NCI-H2196 (cell line): Measurements from ENCODE around the gene ARTN.
A peak's percentile ranks its signal among the peaks of the same experiment; 100 is the strongest.

Experiments
- DNase-seq: peaks from one replicate; lab custom pipeline; 2025; ENCODE audit not compliant: unreplicated experiment; lab: John Stamatoyannopoulos, UW

ARTN gene

DNA sequence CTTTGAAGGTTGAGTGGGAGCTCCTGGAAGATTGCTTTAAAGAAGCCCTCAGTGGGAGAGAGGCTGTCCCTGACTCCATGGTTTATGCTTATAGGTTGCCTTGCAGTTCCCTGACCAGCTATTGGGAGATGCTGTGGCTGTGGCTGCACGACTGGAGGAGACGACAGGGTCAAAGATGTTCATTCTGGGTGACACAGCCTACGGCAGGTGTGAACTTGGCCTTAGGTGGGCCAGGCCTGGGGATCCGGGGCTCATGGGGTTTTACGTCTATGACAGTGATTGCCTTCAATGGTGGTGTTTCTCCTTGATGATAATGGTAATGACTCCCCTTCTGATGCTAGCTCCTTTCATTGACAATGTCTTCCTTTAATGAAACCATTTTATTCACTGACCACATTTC is 36.9 kb downstream of the ARTN start:
- DNase-seq: no peak

DNA sequence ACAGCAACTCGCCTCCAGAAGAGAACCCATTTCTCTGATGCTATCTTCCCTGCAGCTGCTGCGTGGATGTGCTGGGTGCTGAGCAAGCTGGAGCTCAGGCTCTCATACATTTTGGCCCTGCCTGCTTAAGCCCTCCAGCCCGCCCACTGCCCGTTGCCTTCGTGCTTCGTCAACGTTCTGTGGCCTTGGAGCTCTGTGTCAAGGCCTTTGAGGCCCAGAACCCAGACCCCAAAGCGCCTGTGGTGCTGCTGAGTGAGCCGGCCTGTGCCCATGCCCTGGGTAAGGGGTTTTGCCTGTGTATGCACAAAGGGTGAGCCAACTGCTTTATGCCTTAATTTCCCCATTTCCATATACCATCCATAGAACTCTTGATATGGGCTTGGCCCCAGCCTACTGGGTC is 37.3 kb downstream of the ARTN start:
- DNase-seq: no peak

GRCh38 chr1:43971336-43971980 is 37.9 kb downstream of the ARTN start:
- DNase-seq: no peak

DNA sequence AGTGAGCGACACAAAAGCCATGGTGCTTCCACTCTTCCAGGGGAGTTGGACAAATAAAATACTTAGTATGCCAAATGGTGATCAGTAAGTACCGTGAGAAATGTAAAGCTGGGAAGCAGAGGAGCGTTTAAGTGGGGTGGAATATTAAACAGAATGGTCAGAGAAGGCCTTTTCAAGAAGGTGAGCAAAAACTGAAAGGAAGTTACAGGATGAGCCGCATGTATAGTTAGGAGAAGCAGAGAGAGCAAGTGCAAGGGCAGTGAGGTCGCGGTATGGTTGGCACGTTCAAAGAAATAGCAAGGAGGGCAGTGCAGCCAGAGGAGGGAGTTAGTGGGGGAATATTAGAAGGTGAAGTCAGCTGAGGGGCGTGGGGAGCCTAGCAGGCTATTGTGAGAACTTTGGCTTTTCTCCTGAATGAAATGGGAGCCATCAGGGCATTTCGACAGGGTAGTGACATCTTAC is 40.4 kb downstream of the ARTN start:
- DNase-seq: no peak

DNA sequence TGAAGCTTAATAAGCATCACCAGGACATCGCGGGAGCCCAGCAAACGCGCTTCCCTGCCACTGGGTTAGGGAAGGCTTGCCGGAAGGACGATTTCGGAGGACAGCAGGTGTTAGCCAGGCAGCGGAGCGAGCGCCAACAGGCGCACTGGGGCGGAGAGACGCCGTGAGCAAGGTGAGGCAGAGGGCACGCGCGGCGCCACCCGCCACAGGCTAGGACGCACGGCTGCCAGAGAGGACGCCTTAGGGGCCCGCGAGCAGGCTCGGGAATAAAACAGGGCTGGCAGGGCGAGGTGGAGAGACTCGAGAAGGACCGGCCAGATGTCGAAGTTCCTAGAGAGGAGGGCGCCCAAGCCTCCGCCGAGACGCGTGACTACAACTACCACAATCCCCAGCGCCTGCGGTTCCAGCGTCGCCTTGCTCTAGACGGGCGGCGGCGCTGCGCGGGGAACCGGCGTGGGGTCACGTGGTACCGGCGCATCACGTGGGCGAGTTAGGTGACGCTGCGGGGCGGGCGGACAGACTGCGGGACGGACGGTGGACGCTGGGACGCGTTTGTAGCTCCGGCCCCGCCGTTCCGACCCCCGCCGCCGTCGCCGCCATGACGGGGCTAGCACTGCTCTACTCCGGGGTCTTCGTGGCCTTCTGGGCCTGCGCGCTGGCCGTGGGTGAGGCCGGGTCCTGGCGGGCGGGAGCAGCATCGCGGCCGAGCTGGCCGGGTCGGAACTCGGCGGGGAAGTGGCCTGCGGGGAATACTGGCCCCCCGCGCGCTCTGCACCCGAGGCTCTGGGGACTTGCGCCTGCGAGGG is 41.0 kb downstream of the ARTN start, which contains the start of gene ATP6V0B:
TSS of gene ATP6V0B (plus strand) at position 518 of the 806 bp plus-strand sequence. CDS start at position 599, 81 bp downstream.
- peak; percentile 96 for DNase-seq

DNA sequence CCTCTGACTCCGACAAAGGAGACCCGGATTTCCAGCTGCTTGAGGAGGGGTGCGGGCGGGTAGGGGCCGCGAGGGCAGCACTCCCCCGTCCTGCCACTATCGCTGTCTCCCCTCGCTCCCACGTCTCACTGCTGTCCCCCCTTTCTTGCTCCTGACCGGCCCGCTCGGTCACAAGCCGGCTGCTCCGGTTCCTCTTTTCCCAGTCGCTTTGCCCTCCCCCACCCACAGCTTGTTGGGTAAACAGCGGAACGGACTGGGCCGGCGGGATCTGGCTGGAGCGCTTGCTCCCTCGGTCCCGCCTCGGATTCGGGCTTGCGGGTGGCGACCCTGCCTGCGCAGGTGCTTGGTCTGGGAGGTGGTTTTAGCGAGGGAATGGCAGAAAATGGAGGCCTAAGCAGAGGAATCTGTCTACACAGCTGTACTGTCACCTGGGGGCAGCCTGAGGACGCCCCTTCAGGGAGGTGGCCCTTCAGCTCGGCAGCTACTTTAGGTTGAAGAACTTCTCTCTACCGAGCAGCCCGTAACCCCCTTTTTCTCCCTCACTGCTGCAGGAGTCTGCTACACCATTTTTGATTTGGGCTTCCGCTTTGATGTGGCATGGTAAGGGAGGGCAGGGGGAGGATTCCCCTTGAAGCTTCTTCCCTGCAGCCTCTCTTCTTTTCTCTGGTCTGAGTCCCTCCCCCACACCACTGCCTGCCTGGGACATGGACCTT is 41.8 kb downstream of the ARTN start:
- DNase-seq: no peak

GRCh38 chr1:43976045-43976444 is 42.4 kb downstream of the ARTN start:
- DNase-seq: no peak

- no peak for DNase-seq
Measured at GRCh38 chr1:43976890-43977289, 43.3 kb downstream of the ARTN start.

DNA sequence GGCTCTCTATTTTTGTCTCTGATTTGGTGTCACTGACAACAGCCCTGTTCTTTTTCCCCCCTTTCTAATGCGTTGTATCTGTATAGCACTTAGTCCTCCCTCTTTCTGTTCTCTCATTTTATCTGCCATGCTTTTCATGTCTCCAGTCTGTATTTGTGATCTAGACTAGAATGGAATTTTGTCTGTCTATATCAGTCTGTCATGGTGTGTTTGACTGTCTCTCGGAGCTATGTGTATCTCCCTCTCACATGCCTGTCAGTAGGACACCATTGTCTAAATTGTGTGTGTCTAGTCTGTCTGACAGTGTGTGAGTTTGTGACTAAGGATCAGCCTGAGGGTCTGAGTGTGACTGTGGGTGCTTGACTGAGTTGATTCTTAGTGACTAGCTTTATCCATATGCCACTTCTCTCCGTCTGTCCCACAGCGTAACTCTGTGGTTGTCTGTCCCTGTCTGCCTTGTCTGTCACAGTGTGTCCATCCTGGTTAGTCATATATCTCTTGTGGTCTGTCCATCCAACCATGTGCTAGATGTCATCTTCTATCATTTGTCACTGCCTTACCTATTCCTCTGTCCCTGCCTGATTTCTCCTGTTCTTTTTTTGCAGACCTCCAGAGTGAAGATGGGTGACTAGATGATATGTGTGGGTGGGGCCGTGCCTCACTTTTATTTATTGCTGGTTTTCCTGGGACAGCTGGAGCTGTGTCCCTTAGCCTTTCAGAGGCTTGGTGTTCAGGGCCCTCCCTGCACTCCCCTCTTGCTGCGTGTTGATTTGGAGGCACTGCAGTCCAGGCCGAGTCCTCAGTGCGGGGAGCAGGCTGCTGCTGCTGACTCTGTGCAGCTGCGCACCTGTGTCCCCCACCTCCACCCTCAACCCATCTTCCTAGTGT is 44.0 kb downstream of the ARTN start:
- DNase-seq: no peak

DNA sequence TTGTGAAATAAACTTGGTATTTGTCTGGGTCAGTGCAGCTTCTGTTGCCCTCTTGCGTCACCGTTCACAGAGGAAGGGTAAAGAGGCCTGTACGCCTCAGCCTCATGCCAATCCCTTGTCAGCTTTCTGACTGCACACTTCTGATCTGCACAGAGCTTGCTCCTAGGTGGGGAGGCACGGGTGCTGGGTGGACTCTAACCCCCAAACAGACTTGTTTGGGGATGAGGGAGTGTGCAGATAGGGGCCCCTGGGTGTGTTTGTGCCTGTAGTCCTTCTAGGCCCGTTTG is 44.6 kb downstream of the ARTN start:
- DNase-seq: no peak

GRCh38 chr1:43978551-43979260 is 45.1 kb downstream of the ARTN start, which contains the start of gene B4GALT2:
TSS of gene B4GALT2 (plus strand) at chr1:43979210. CDS start at chr1:43981161, 1,951 bp downstream.
- DNase-seq: peak; percentile 62

DNA sequence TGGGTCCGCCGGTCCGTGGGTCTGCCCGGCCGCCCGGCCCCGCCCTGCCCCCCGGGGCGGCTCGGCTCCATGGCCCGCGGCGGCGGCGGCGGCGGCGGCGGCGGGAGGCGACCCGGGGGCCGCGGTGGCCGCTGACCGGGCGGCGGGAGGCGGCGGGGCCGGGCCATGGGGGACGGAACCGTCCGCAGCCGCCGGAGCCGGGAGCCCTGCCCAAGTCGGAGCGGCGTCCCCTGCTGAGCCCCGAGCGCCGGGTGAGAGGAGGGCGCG is 45.6 kb downstream of the ARTN start:
- no peak for DNase-seq

DNA sequence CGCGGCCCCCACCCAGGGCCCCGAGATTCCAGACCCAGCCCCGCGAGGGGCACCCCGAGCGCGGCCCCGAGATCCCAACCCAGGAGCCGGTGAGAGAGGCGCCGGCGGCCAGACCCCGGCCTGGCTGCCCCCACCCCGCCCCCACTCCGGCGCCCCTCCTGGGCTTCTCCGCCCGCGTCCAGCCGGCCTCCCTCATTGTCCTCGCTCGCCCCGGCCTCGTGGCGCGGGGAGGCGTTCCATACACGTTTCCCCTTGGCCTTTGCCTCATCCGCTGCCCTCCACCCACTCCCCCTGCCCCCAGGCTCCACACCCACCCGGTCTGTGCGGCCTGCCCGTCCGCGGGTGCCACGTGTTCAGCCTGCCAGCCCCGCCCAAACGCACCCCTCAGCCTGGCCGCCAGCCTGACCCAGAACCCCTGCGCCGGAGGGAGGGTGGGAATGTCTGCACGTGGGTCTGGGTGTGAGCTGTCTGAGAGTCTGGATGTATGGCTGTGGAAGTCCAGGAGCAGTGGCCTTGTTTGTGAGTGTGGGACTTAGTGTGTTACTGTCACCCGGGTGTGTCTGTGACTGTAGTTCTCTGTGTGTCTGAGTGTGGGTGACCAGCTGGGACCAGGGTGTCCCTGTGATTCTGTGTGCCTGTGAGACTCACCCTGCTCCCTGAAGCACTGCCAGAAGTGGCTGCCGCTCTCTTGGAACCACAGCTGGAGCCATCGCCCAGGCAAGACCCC is 46.1 kb downstream of the ARTN start:
- no peak for DNase-seq

DNA sequence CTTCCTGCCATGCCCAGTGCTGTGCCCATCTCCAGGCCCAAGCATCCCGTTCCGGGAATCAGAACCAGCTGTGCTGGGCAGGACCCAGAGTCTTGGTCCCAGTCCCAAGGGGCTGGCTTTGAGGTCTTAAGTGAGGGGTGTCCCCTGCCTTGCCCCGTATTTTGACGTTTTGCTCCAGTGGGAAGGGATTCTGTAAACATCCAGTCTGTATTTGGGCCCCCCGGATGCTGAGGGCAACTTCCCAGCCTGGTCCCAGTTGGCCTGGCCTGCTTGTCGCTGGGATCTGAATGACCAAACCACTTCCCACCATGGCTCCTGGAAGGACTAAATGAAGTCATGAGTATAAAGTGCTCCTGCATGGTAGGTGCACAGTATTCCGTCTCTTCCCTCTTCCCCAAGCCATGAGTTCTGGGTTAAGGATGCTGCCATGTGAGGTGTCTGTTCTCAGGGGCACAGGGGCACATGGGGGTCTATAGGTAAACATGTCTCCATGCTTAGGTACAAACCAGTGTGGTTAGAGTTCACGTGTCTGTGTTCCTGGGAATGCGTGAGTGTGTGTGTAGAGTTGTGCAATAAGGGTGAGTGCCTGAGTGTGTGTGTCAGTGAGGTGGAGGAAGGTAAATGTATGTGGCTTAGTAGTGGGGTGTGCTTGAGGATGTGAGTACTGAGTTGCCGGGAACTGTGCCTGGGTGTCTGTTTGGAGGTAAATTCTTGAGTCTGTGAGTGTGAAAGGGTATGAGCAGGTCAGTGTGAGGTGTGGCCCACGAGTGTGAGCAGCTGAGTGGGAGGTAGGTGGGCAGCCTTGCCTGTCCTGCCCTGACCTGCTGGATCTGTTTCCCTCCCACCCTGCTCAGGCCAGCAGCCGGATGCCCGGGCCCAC is 46.9 kb downstream of the ARTN start:
- DNase-seq: no peak

- DNase-seq: no peak
Measured at GRCh38 chr1:43981135-43981491, 47.5 kb downstream of the ARTN start.

GRCh38 chr1:43981636-43982035 is 48.0 kb downstream of the ARTN start:
- no peak for DNase-seq

DNA sequence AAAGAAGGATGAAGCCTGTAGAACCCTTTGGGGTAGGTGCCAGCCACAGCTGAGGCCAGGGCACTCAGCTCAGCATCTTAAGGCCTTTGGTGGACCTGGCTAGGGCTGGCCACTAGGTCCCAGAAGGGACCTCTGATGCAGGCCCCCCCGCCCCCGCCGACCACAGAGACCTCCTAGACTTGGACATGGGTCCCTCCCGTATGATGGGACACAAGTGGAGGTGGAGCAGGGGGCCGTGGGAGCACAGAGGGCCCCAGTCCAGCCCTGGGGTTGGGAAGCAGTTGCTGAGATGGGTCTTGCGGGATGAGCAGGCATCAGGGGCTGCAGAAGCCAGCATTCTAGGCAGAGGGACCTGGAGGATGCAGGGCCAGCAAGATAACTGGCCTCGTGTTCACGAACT is 48.6 kb downstream of the ARTN start:
- DNase-seq: no peak

DNA sequence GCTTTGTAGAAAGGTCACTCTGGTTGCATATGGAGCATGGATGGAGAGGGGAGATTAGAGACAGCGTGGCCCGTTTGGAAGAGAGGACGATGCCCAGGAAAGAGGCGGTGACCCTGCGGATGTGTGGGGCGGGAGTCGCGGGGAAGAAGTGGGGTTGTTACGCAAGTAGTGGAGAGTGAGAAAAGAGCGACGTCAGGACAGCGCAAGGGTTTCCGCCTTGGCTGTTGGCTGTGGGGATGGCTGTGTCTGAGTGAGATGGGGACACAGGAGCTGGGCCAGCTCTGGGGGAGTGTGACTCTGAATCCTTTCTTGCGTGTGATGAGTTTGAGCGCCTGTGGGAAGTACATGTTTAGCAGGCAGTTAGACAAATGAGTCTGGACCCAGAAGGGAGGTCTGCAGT is 49.2 kb downstream of the ARTN start:
- DNase-seq: no peak
